PFSK-1 (cell line): ENCODE measurements around the gene CHMP5.

Experiments used
- FOXP2 ChIP-seq: optimal IDR thresholded peaks from 2 replicates; pipeline ENCODE3; 2011; ENCODE audit warnings: borderline replicate concordance, control low read depth, inconsistent platforms; ENCODE audit not compliant: insufficient read depth; ENCODE audit errors: extremely low read length, extremely low read depth
- POLR2AphosphoS5 ChIP-seq: IDR thresholded peaks from 2 replicates; pipeline ENCODE4 v1.6.1; 2012; ENCODE audit warnings: low read depth, mild to moderate bottlenecking, control low read depth, low read length, moderate library complexity
- REST ChIP-seq, 2 experiments: IDR thresholded peaks; 2 replicates each; pipeline versions ENCODE4 v1.6.1 to v1.8.0; 2011 to 2012; ENCODE audit warnings: low read depth in 2 of 2, low read length in 2 of 2, control low read depth in 1 of 2, inconsistent platforms in 1 of 2, mild to moderate bottlenecking in 1 of 2, moderate library complexity in 1 of 2; ENCODE audit not compliant: insufficient read depth in 1 of 2
- SIN3A ChIP-seq: IDR thresholded peaks from 2 replicates; pipeline ENCODE4 v1.6.1; 2012; ENCODE audit warnings: mild to moderate bottlenecking, low read length, moderate library complexity, borderline replicate concordance; ENCODE audit not compliant: insufficient read depth
- TAF1 ChIP-seq: IDR thresholded peaks from 2 replicates; pipeline ENCODE4 v1.6.1; 2012; ENCODE audit warnings: low read length, control low read depth, borderline replicate concordance; ENCODE audit not compliant: insufficient read depth

The CHMP5 gene

GRCh38 chr9:33287087-33287490, 22.2 kb downstream of the CHMP5 start:
- TF ChIP-seq TAF1 (no peak), POLR2AphosphoS5 (no peak), SIN3A (no peak), FOXP2 (no peak), REST (IDR thresholded peaks at IDR 0.05; ENCODE audit: insufficient read depth in 1 of 2, low read depth in 2 of 2, low read length in 2 of 2) (no peak)

GRCh38 chr9:33288235-33288634, 23.4 kb downstream of the CHMP5 start:
- TF ChIP-seq TAF1 (no peak), POLR2AphosphoS5 (no peak), SIN3A (no peak), REST (IDR thresholded peaks at IDR 0.05; ENCODE audit: insufficient read depth in 1 of 2, low read depth in 2 of 2, low read length in 2 of 2) (no peak), FOXP2 (no peak)

GRCh38 chr9:33288828-33289483, 24.1 kb downstream of the CHMP5 start:
- TF ChIP-seq FOXP2 = no peak
- TF ChIP-seq TAF1 = no peak
- no peak for TF ChIP-seq SIN3A
- TF ChIP-seq POLR2AphosphoS5 = no peak
- no peak for TF ChIP-seq REST (IDR thresholded peaks at IDR 0.05; ENCODE audit: insufficient read depth in 1 of 2, low read depth in 2 of 2, low read length in 2 of 2)

GRCh38 chr9:33289496-33289895, 24.6 kb downstream of the CHMP5 start:
- TF ChIP-seq FOXP2 (no peak), TAF1 (no peak), REST (IDR thresholded peaks at IDR 0.05; ENCODE audit: insufficient read depth in 1 of 2, low read depth in 2 of 2, low read length in 2 of 2) (no peak), POLR2AphosphoS5 (no peak), SIN3A (no peak)

GRCh38 chr9:33289936-33290246, 25.0 kb downstream of the CHMP5 start:
- no peak for TF ChIP-seq TAF1
- TF ChIP-seq FOXP2 = no peak
- no peak; the same call in 1 of the 2 replicates for TF ChIP-seq POLR2AphosphoS5
- no peak for TF ChIP-seq REST (IDR thresholded peaks at IDR 0.05; ENCODE audit: insufficient read depth in 1 of 2, low read depth in 2 of 2, low read length in 2 of 2)
- no peak for TF ChIP-seq SIN3A
